Smooth muscle cell of the brain vasculature (primary cell): ENCODE data around the gene SIRT5.

Experiments
- DNase-seq: peaks from one replicate; pipeline ENCODE4 v3.0.0-alpha.2; 2012; ENCODE audit warnings: low read depth, low spot score

The SIRT5 gene

GRCh38 chr6:13586603-13587542 lies 12.5 kb downstream of the SIRT5 start:
- DNase-seq = no peak

DNA sequence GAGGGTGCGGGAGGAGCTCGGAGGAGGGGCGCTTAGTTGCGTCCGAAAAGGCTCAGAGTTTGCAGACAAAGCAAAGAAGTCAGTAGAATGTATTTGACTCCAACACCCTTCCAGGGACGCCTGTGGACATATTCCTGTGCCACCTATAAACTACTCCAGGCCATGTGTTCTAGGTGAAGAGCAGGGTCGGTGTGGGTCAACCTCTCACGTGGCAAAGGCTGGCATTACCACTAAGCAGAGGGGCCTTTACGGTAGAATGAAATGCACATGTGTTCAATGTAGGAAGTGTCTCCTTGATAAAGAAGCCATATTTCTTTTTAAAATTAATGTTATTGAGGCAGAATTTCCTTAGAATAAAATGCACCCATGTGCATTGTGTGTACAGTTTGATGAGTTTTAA lies 15.4 kb downstream of the SIRT5 start:
- no peak for DNase-seq

- DNase-seq = no peak
Observed at GRCh38 chr6:13590574-13591153, 16.3 kb downstream of the SIRT5 start.

DNA sequence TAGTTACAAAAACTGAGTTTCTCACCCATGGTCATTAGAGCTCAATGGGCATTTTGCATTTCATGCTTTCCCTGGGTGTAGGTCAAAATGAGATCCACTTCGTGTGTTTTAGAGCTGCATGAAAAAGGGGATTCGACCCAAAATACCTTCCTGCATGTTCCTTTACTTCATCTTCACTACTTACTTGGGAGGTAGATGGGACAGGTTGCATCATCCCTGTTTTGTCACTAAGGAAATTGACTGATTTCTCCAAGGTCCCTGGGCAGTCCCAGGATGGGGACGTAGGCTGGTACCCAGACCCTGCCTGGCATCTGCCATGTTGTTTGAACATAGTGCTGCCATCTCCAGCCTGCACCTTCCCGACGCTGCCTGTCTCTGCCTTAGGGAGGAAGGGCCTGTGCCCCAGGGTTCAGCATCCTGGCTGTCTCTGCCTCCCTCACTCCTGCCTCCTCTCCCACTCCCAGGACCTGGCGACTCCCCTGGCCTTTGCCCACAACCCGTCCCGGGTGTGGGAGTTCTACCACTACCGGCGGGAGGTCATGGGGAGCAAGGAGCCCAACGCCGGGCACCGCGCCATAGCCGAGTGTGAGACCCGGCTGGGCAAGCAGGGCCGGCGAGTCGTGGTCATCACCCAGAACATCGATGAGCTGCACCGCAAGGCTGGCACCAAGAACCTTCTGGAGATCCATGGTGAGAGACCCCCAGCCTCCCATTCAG lies 17.0 kb downstream of the SIRT5 start:
- no peak for DNase-seq

GRCh38 chr6:13593103-13593502 lies 18.7 kb downstream of the SIRT5 start:
- DNase-seq = no peak

- DNase-seq = no peak
Observed at GRCh38 chr6:13593720-13594119, 19.3 kb downstream of the SIRT5 start.

- DNase-seq = no peak
Observed at GRCh38 chr6:13597073-13597472, 22.7 kb downstream of the SIRT5 start.

GRCh38 chr6:13600036-13600435 lies 25.6 kb downstream of the SIRT5 start:
- no peak for DNase-seq

DNA sequence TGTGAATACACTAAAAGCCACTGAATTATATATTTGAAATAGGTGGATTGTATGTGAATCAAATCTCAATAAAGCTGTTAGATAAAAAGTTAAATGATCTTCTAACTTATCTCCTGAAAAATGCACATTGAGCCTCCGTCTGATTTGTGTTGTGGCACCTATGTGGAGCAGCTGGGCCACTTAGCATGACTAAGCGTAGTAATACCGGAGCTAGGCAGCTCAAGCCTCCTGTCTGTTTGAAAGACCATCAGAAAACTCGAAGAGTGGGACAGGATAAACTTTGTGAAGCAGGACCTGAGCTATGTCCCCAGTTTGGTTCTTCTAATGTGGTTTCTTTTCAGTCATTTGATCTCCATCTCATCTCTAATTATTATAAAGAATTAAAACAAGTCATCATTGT lies 29.7 kb downstream of the SIRT5 start:
- no peak for DNase-seq

DNA sequence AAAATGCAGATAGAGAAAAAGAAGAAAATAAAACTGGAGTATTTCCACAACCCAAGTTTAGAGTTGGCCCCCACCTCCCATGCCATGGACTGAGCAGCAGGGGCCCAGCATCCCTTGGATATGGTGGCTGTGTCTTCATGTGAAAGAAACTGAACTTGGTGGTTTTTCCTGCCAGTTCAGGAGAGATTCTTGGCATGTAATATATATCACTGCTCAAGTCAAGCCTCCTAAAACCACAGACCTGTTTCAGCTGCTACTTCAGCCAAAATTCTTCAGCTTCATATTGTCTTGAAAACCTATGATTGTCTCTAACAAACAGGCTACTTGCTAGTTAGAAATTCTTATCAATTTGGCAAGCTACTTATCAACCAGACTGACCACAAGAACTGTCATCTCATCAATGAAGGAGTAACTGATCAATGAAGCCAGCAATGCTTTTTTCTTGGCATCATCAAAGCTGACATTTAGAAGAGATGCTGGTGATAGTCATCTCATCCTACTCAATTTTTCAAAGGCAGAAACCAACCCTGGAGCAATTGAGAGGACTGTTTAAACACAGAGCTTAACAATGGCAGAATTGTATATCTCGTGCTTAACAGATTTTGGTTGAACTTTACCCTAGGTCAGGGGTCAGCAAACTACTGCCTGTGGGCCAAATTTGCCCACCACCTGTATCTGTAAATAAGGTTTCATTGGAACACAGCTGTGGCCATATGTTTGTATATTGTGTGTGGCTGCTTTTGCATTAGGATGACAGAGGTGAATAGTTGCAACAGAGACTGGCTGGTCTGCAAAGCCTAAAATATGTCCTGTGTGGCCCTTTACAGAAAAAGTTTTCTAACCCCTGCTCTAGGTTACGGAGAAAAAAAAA lies 30.4 kb downstream of the SIRT5 start:
- no peak for DNase-seq

DNA sequence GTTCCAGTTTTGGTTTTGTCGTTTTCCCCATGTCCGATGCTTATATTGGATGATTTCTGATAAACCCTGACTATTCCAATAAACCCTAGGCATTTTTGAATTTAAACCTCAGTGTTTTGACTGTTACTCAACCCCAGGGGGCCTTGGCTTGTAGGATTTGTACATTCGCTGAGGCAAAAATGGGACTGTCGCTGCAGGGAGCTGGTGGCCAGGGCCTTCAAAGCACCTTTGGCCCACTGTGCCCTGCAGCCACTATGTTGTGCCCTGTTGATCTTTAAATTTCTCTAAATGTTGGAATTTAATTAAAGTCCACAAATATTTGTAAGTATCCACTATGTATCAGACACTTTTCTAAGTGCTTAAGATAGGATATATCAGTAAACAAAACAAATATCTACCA lies 31.2 kb downstream of the SIRT5 start:
- no peak for DNase-seq

DNA sequence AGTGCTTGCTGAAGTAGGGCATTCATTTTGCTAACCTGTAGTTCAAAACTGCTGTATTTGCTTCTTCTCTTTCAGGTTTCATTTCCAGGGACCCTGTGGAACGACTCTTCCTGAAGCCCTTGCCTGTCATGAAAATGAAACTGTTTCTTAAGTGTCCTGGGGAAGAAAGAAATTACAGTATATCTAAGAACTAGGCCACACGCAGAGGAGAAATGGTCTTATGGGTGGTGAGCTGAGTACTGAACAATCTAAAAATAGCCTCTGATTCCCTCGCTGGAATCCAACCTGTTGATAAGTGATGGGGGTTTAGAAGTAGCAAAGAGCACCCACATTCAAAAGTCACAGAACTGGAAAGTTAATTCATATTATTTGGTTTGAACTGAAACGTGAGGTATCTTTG lies 37.3 kb downstream of the SIRT5 start:
- no peak for DNase-seq

GRCh38 chr6:13613029-13613594 lies 38.7 kb downstream of the SIRT5 start:
- DNase-seq = no peak

GRCh38 chr6:13614126-13614925 lies 39.9 kb downstream of the SIRT5 start:
- peak; percentile 4 for DNase-seq

- DNase-seq = peak; percentile 94
Observed at GRCh38 chr6:13614926-13615791, 40.8 kb downstream of the SIRT5 start, which contains the start of gene NOL7. Gene NOL7, plus strand, starts transcription at chr6:13615335. Its CDS starts 24 bp downstream, at chr6:13615359.

- no peak for DNase-seq
Observed at GRCh38 chr6:13615792-13616120, 41.4 kb downstream of the SIRT5 start.

DNA sequence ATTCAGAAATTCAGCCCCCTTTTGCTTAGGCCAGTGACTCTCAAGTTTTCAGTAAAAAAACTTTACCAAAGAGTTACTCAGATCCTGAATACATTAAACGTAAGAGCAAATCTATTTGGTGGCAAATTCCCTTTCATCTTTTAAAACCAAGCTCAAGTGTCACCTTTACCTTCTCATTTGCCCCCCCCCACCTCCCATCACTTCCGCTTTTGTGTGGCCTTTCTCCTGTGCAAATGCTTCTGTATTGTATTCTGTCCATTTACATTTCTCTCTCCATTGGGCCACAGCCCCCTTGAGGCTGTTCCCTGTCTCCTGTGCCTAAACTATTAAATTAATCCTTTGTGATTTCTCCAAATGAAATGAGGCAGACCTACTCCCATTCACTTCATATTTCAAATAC lies 42.7 kb downstream of the SIRT5 start:
- DNase-seq = no peak

DNA sequence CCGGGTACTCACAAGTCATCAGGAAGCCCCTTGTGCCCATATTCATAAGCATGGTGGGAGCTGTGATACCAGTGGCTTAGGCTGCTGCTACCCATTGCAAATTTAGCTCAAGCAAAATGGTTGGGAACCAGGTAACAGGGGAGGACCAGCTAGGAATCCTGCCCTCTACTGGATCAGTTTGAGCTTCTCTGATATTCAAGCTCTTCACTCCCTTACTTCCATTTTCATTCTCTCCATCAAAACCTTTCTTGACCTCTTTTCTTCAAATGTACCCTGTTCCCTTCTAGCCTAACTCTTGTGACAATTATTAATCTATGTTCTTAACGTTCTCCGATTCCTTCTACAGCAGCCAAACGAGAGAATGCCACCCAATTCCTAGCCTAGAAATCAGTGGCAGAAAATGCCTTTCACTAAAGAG lies 50.5 kb downstream of the SIRT5 start:
- no peak for DNase-seq

DNA sequence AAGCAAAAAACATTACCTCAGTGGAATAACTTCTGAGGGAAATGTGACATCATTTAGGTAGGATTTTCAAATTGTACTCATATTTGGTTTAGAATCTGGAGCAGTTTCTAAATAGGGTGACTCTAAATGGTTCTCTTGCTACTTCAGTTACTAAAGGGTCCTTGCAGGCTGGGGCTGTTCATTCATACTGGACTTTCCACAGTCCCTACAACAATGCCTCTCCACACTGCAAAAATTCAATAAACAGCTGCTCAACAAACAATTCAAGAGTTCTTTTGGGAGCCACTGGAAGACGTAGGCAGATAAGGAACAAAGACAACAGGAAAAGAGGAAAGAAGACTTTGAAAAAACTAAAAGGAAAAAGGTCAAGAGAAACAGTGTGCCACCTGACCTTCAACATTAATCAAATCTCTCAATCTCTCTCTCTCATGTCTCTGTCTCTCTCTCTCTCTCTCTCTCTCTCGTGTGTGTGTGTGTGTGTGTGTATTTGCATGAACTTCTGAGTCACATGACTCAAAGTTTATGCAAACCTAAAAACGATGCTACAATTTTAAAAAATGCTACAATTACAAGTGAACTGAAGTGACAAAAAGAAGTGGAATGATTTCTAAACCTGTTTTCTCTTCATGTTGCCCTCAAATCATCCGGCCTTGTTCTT lies 55.2 kb downstream of the SIRT5 start:
- DNase-seq = no peak
